ENCODE results near the gene PDZD2.

Gene PDZD2

GRCh38 chr5:31913808-31914207 lies 274.9 kb downstream of the PDZD2 start:
- ATAC-seq (no peak), DNase-seq (no peak)
- H3K4me3 Mint-ChIP-seq = no peak overlapping the region
- H3K4me1 Mint-ChIP-seq = no peaks in the 10 kb centered on the region
- no peak overlapping the region for H3K27ac Mint-ChIP-seq
- H3K9me3 Mint-ChIP-seq = no peaks in the 10 kb centered on the region
- H3K27me3 Mint-ChIP-seq = no peaks in the 10 kb centered on the region
- no peaks in the 10 kb centered on the region for H3K36me3 Mint-ChIP-seq (ENCODE audit: low read depth)

- H3K27me3 Mint-ChIP-seq = no peaks in the 10 kb centered on the region
- no peaks in the 10 kb centered on the region for H3K4me1 Mint-ChIP-seq
- no peak for ATAC-seq
Measured at GRCh38 chr5:31916327-31916726, 277.4 kb downstream of the PDZD2 start.

GRCh38 chr5:31918739-31919138 lies 279.8 kb downstream of the PDZD2 start:
- Mint-ChIP-seq H3K27ac (no peak overlapping the region), H3K4me3 (no peak overlapping the region), H3K4me1 (no peaks in the 10 kb centered on the region), H3K9me3 (no peaks in the 10 kb centered on the region), H3K36me3 (ENCODE audit: low read depth) (no peaks in the 10 kb centered on the region), H3K27me3 (no peaks in the 10 kb centered on the region)
- DNase-seq (no peak), ATAC-seq (no peak)

More at GRCh38 chr5:31916327-31916726, 277.4 kb downstream of the PDZD2 start:
- H3K9me3 Mint-ChIP-seq = no peaks in the 10 kb centered on the region
- no peak overlapping the region for H3K27ac Mint-ChIP-seq
- no peak overlapping the region for H3K4me3 Mint-ChIP-seq
- H3K36me3 Mint-ChIP-seq (ENCODE audit: low read depth) = no peaks in the 10 kb centered on the region
- DNase-seq = no peak

GRCh38 chr5:31921852-31922305 lies 282.9 kb downstream of the PDZD2 start:
- Mint-ChIP-seq H3K27me3 (peaks cover 2% of the 10 kb centered on the region), H3K4me3 (no peak overlapping the region), H3K36me3 (ENCODE audit: low read depth) (no peaks in the 10 kb centered on the region), H3K27ac (no peak overlapping the region), H3K4me1 (no peaks in the 10 kb centered on the region), H3K9me3 (no peaks in the 10 kb centered on the region)
- no peak for DNase-seq
- ATAC-seq = no peak

- no peaks in the 10 kb centered on the region for H3K9me3 Mint-ChIP-seq
- no peak overlapping the region for H3K27ac Mint-ChIP-seq
- no peaks in the 10 kb centered on the region for H3K36me3 Mint-ChIP-seq (ENCODE audit: low read depth)
- ATAC-seq = no peak
- no peak overlapping the region for H3K4me3 Mint-ChIP-seq
- H3K4me1 Mint-ChIP-seq = no peaks in the 10 kb centered on the region
- no peak for DNase-seq
- peaks cover 2% of the 10 kb centered on the region for H3K27me3 Mint-ChIP-seq
Measured at GRCh38 chr5:31924005-31924404, 285.1 kb downstream of the PDZD2 start.

GRCh38 chr5:31931874-31932273 lies 292.9 kb downstream of the PDZD2 start:
- ATAC-seq (no peak), DNase-seq (no peak)
- Mint-ChIP-seq H3K9me3 (no peaks in the 10 kb centered on the region), H3K4me3 (no peak overlapping the region), H3K4me1 (no peaks in the 10 kb centered on the region), H3K36me3 (ENCODE audit: low read depth) (no peaks in the 10 kb centered on the region), H3K27ac (no peak overlapping the region), H3K27me3 (no peaks in the 10 kb centered on the region)

GRCh38 chr5:31934156-31934555 lies 295.2 kb downstream of the PDZD2 start:
- Mint-ChIP-seq H3K27ac (no peak overlapping the region), H3K4me3 (no peak overlapping the region), H3K36me3 (ENCODE audit: low read depth) (no peaks in the 10 kb centered on the region), H3K9me3 (peaks cover 4% of the 10 kb centered on the region), H3K4me1 (no peaks in the 10 kb centered on the region), H3K27me3 (no peaks in the 10 kb centered on the region)
- DNase-seq = no peak
- no peak for ATAC-seq

GRCh38 chr5:31935496-31936369 lies 296.8 kb downstream of the PDZD2 start:
- Mint-ChIP-seq H3K9me3 (peaks cover 4% of the 10 kb centered on the region), H3K27ac (no peak overlapping the region), H3K4me3 (no peak overlapping the region), H3K36me3 (ENCODE audit: low read depth) (no peaks in the 10 kb centered on the region), H3K4me1 (no peaks in the 10 kb centered on the region), H3K27me3 (no peaks in the 10 kb centered on the region)
- ATAC-seq = no peak
- DNase-seq = no peak

DNA sequence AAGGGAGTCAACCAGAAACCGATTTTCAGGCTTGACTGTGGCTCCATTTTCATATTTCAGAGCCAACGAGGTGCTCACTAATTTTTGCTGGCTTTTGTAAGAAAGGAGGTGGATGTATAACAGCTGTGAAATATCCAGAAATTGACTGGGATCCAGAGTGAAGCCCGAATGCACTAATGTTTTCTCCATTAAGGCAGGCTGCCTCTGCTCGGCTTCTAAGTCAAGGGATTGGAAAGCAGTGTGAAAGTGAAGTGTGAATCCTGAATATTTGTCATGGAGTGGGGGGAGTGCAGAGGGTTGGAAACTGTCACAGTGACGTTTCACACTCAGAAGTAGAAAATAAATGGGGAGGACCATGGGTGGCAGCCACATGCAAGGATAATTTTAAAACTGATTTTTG lies 297.8 kb downstream of the PDZD2 start:
- H3K27me3 Mint-ChIP-seq = no peaks in the 10 kb centered on the region
- no peak for DNase-seq
- no peak for ATAC-seq
- H3K4me3 Mint-ChIP-seq = no peak overlapping the region
- peaks cover 4% of the 10 kb centered on the region for H3K9me3 Mint-ChIP-seq
- no peak overlapping the region for H3K27ac Mint-ChIP-seq
- no peaks in the 10 kb centered on the region for H3K36me3 Mint-ChIP-seq (ENCODE audit: low read depth)
- no peaks in the 10 kb centered on the region for H3K4me1 Mint-ChIP-seq

DNA sequence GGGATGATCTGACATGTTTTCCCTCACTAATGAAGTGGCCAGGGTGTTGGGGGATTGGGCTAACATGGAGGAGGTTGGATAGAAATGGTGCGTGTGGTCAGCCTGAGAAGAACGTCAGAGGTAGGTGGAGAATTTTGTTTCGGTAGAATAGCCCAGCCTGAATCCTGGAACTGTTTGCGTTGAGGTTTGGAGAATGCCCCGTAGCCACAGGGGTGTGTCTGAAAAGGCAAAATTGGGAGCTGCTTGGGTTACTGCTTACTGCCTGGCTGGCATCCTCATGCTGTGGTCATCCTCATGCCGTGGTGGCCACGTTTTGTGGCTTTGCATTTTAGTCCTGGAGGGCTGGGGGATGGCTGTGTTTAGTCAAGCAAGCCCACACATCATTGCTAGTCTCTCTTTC lies 298.3 kb downstream of the PDZD2 start:
- Mint-ChIP-seq H3K9me3 (peaks cover 4% of the 10 kb centered on the region), H3K4me3 (no peak overlapping the region)
- ATAC-seq = no peak

GRCh38 chr5:31937703-31938102 lies 298.8 kb downstream of the PDZD2 start:
- ATAC-seq = no peak
- no peak overlapping the region for H3K27ac Mint-ChIP-seq

More for the DNA sequence above, 298.3 kb downstream of the PDZD2 start:
- no peaks in the 10 kb centered on the region for H3K36me3 Mint-ChIP-seq (ENCODE audit: low read depth)
- DNase-seq = no peak
- no peaks in the 10 kb centered on the region for H3K27me3 Mint-ChIP-seq
- no peak overlapping the region for H3K27ac Mint-ChIP-seq
- H3K4me1 Mint-ChIP-seq = no peaks in the 10 kb centered on the region

DNA sequence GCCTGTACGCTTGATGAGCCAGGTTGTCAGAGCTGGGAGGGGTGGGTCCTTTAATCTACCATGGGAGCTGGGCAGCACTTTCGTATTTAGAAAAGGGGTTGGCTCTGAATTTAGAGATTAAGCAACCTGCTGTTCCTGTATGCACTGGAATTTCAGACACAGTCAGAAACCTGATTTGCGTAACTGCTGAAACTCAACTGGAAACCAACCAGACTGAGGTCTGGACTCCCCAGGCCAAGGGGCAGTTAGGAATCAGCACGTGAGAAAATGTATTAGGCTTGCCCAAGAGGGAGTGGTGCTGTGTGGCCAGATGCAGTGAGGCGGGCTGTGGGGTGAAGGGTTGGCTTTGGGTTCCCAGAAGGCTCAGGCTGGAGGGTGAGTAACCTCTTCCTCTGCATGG lies 300.2 kb downstream of the PDZD2 start:
- Mint-ChIP-seq H3K27me3 (no peaks in the 10 kb centered on the region), H3K4me3 (no peak overlapping the region), H3K9me3 (peaks cover 4% of the 10 kb centered on the region), H3K4me1 (no peaks in the 10 kb centered on the region), H3K36me3 (ENCODE audit: low read depth) (no peaks in the 10 kb centered on the region), H3K27ac (no peak overlapping the region)
- DNase-seq (no peak), ATAC-seq (no peak)

More at GRCh38 chr5:31937703-31938102, 298.8 kb downstream of the PDZD2 start:
- no peak for DNase-seq
- Mint-ChIP-seq H3K9me3 (peaks cover 4% of the 10 kb centered on the region), H3K4me3 (no peak overlapping the region), H3K27me3 (no peaks in the 10 kb centered on the region), H3K4me1 (no peaks in the 10 kb centered on the region), H3K36me3 (ENCODE audit: low read depth) (no peaks in the 10 kb centered on the region)

DNA sequence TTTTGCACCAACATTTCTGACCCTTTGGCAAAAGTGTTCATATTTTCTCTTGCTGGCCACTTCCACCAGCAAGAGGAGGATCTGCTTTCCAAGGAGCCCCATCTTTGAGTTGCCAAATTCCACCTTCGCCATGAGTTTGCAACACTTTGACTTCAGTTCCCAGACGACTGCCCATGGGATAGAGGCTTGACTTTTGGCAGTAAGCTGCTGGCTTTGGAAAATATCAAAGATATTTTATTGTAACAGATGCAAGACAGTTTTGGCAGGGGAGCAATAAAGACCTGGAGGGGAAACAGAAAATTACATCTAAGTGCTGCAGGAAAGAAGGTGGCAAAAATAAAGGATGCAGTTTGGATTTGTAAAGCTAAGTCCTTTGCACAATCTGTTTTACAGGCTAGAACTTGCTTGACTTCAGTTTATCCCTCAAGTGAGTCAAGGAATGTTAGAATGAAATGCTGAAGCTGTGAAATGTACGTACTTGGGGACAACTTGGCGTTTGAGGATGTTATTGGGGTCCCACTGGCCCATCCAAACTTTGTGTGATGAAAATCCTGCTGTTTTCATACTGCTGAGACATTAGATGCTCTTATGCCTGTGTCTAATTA lies 302.3 kb downstream of the PDZD2 start:
- Mint-ChIP-seq H3K4me3 (no peak overlapping the region), H3K27me3 (no peaks in the 10 kb centered on the region), H3K9me3 (peaks cover 4% of the 10 kb centered on the region), H3K4me1 (no peaks in the 10 kb centered on the region), H3K27ac (no peak overlapping the region), H3K36me3 (ENCODE audit: low read depth) (no peaks in the 10 kb centered on the region)
- no peak for DNase-seq
- no peak for ATAC-seq

DNA sequence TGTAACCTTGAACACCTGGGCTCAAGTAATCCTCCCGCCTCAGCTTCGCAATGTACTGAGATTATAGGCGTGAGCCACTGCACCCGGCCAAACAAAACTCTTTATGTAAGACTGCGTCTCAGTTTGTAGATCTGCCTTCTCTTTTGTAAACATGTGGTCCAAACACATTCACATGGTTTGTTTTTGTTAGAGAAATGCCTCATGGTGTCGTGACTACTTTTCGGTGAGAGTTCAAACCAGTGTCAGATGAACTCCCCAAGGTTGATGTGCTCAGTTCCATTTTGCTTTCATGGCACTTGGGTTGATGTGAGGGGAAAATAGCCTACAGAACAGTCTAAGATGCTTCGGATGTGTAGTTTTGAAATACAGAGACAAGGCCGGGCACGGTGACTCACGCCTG lies 303.6 kb downstream of the PDZD2 start:
- no peak for ATAC-seq
- DNase-seq = no peak
- H3K27me3 Mint-ChIP-seq = no peaks in the 10 kb centered on the region
- H3K27ac Mint-ChIP-seq = no peak overlapping the region
- H3K4me1 Mint-ChIP-seq = no peaks in the 10 kb centered on the region
- H3K4me3 Mint-ChIP-seq = no peak overlapping the region
- H3K9me3 Mint-ChIP-seq = peaks cover 4% of the 10 kb centered on the region
- no peaks in the 10 kb centered on the region for H3K36me3 Mint-ChIP-seq (ENCODE audit: low read depth)

GRCh38 chr5:31944684-31945445 lies 305.9 kb downstream of the PDZD2 start:
- Mint-ChIP-seq H3K27ac (no peak overlapping the region), H3K4me1 (no peaks in the 10 kb centered on the region), H3K9me3 (no peaks in the 10 kb centered on the region), H3K27me3 (no peaks in the 10 kb centered on the region), H3K36me3 (ENCODE audit: low read depth) (no peaks in the 10 kb centered on the region), H3K4me3 (no peak overlapping the region)
- ATAC-seq (no peak), DNase-seq (no peak)
